Keratinocyte (primary cell): ENCODE data around the gene OR10A4. TPM values are rescaled to one million over a fixed set of nuclear protein-coding genes. Genes with fewer than 3 reads are reported as not detected.

Experiments used
- DNase-seq: peaks from one replicate; pipeline ENCODE4 v3.0.0-alpha.2; 2011; ENCODE audit warnings: low read depth, missing footprints, low spot score
- FAIRE-seq: peaks from 2 replicates; lab custom pipeline; 2011; peaks lifted over from hg19 to GRCh38; lab: Jason Lieb, UNC
- H2AFZ ChIP-seq: 2 replicates; pipeline ENCODE4 v1.6.0; 2012; ENCODE audit warnings: low read length, control low read depth, inconsistent platforms; ENCODE audit not compliant: control insufficient read depth
- H3K27ac ChIP-seq: 2 replicates; pipeline ENCODE4 v1.5.1; 2011; ENCODE audit warnings: low read length; ENCODE audit not compliant: control insufficient read depth, insufficient read depth
- H3K27me3 ChIP-seq: 3 replicates; pipeline ENCODE4 v1.6.0; 2011; ENCODE audit warnings: low read length; ENCODE audit not compliant: control insufficient read depth, insufficient read depth; ENCODE audit errors: extremely low read depth
- H3K36me3 ChIP-seq, 2 experiments: 2 replicates in 1 of 2; 3 replicates in 1 of 2; pipeline ENCODE4 v1.5.1; 2011; ENCODE audit warnings: low read length in 2 of 2, mild to moderate bottlenecking in 1 of 2; ENCODE audit not compliant: control insufficient read depth in 2 of 2, insufficient read depth in 2 of 2; ENCODE audit errors: extremely low read depth in 1 of 2
- H3K4me1 ChIP-seq: 3 replicates; pipeline ENCODE4 v1.5.1; 2011; ENCODE audit warnings: low read length; ENCODE audit not compliant: control insufficient read depth, insufficient read depth; ENCODE audit errors: extremely low read depth
- H3K4me2 ChIP-seq: 3 replicates; pipeline ENCODE4 v1.6.0; 2011; ENCODE audit warnings: low read depth, low read length; ENCODE audit not compliant: control insufficient read depth, insufficient read depth; ENCODE audit errors: extremely low read depth
- H3K4me3 ChIP-seq, 3 experiments: fragments of 200-600 bp in 1 of 3; sonication (generic) in 1 of 3; 2 replicates in 2 of 3; 3 replicates in 1 of 3; pipeline ENCODE4 v1.5.1; 2011 to 2016; ENCODE audit warnings: low read length in 3 of 3, mild to moderate bottlenecking in 3 of 3, control low read depth in 2 of 3, inconsistent platforms in 1 of 3, low read depth in 1 of 3, mixed read lengths in 1 of 3, mixed run types in 1 of 3, moderate library complexity in 1 of 3; ENCODE audit not compliant: control insufficient read depth in 2 of 3, insufficient read depth in 2 of 3; ENCODE audit errors: extremely low read depth in 1 of 3
- H3K79me2 ChIP-seq: 2 replicates; pipeline ENCODE4 v1.6.0; 2012; ENCODE audit warnings: low read length; ENCODE audit not compliant: control insufficient read depth, insufficient read depth
- H3K9ac ChIP-seq: 3 replicates; pipeline ENCODE4 v1.6.0; 2011; ENCODE audit warnings: low read length; ENCODE audit not compliant: control insufficient read depth, insufficient read depth; ENCODE audit errors: extremely low read depth
- H3K9me1 ChIP-seq: 3 replicates; pipeline ENCODE4 v1.6.0; 2011; ENCODE audit warnings: low read length; ENCODE audit not compliant: control insufficient read depth, insufficient read depth; ENCODE audit errors: extremely low read depth
- H3K9me3 ChIP-seq: 2 replicates; pipeline ENCODE4 v1.5.1; 2012; ENCODE audit warnings: low read depth, low read length; ENCODE audit not compliant: control insufficient read depth
- H4K20me1 ChIP-seq: 3 replicates; pipeline ENCODE4 v1.6.0; 2011; ENCODE audit warnings: low read length; ENCODE audit not compliant: control insufficient read depth, insufficient read depth; ENCODE audit errors: extremely low read depth
- EZH2 ChIP-seq: IDR thresholded peaks from one replicate; pipeline ENCODE4 v1.6.1; 2012; ENCODE audit warnings: inconsistent platforms, mild to moderate bottlenecking, low read length, moderate library complexity
- dilution Hi-C: fragments of 300-500 bp; cut with MboI; formaldehyde crosslinking; loops from one replicate; pipeline ENCODE4 v1.7.0; 2020; ENCODE audit warnings: low sequenced_read_pairs; ENCODE audit not compliant: extremely low pct_ligation_motif_present
- polyA plus RNA-seq, 5 experiments: library from polyadenylated mRNA; depleted of rRNA in 3 of 5; stranded (reverse) in 3 of 5; stranded (forward) in 1 of 5; unstranded in 1 of 5; fragments of >200 nt; gene quantifications; 1 replicate in 1 of 5; 2 replicates in 3 of 5; 3 replicates in 1 of 5; pipeline versions ENCODE4 v1.2.1 to v1.2.3, GENCODE V29; 2011 to 2012; ENCODE audit warnings: missing spikeins in 2 of 5, low read depth in 1 of 5, low replicate concordance in 1 of 5
- TF ChIP-seq, protein P1 (sequence below), 3 experiments: IDR thresholded peaks in 1 of 3; conservative IDR thresholded peaks in 1 of 3; optimal IDR thresholded peaks in 1 of 3; 2 replicates in 2 of 3; 3 replicates in 1 of 3; pipeline versions ENCODE3 to v1.5.1; 2011; ENCODE audit warnings: low read length in 3 of 3, mild to moderate bottlenecking in 3 of 3, moderate library complexity in 2 of 3, control low read depth in 1 of 3, inconsistent platforms in 1 of 3; ENCODE audit not compliant: insufficient read depth in 2 of 3; ENCODE audit errors: extremely low read depth in 1 of 3

The OR10A4 gene
- polyA plus RNA-seq, 1 donor (not counting 4 experiments of a cell fraction or from before 2014, with no cell fraction given), result not detected

DNA sequence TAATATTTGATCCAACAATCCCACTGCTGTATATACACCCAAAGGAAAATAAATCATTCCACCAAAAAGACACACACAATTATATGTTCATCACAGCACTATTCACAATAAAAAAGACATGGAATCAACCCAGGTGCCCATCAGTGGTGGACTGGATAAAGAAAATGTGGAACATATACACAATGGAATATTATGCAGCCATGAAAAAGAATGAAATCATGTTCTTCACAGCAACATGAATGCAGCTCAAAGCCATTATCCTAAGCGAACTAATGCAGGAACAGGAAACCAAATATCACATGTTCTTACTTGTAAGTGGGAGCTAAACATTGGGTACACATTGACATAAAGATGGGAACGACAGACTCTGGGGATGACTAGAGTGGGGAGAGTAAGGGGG is 43.3 kb downstream of the OR10A4 start:
- Histone ChIP-seq H3K9me3 (no peaks in the 10 kb centered on the region), H3K4me3 (no peak overlapping the region), H3K4me2 (no peak overlapping the region), H3K9ac (no peak overlapping the region), H3K27me3 (no peaks in the 10 kb centered on the region), H3K4me1 (no peaks in the 10 kb centered on the region), H2AFZ (no peak overlapping the region), H3K79me2 (no peaks in the 10 kb centered on the region), H3K36me3 (no peaks in the 10 kb centered on the region), H4K20me1 (no peaks in the 10 kb centered on the region), H3K27ac (no peak overlapping the region), H3K9me1 (no peaks in the 10 kb centered on the region)
- TF ChIP-seq EZH2, result no peak
- TF ChIP-seq, protein P1, sequence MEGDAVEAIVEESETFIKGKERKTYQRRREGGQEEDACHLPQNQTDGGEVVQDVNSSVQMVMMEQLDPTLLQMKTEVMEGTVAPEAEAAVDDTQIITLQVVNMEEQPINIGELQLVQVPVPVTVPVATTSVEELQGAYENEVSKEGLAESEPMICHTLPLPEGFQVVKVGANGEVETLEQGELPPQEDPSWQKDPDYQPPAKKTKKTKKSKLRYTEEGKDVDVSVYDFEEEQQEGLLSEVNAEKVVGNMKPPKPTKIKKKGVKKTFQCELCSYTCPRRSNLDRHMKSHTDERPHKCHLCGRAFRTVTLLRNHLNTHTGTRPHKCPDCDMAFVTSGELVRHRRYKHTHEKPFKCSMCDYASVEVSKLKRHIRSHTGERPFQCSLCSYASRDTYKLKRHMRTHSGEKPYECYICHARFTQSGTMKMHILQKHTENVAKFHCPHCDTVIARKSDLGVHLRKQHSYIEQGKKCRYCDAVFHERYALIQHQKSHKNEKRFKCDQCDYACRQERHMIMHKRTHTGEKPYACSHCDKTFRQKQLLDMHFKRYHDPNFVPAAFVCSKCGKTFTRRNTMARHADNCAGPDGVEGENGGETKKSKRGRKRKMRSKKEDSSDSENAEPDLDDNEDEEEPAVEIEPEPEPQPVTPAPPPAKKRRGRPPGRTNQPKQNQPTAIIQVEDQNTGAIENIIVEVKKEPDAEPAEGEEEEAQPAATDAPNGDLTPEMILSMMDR (optimal IDR thresholded peaks at IDR 0.05 in 1 of 3, IDR thresholded peaks at IDR 0.05 in 1 of 3, conservative IDR thresholded peaks at IDR 0.05 in 1 of 3; ENCODE audit: extremely low read depth in 1 of 3, insufficient read depth in 2 of 3, low read length in 3 of 3), result no peak
- dilution Hi-C loops, result no loop called here
- DNase-seq, result no peak
- FAIRE-seq, result no peak

DNA sequence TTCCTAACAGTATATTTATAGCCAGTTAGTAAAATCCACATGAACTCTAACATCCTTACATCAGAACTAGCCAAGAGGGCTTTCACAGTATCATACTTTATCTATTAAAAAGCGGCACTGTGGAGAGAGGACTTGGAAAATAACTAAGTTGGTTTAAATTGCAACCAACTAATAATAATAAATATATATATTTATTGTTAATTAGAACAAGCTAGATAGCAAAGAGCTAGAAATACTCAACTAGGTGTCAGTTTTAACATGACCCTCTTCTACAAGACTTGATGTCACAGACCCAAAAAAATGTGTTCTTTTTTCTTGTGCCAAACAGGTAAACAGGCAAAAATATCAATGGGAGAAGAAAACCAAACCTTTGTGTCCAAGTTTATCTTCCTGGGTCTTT is 44.3 kb downstream of the OR10A4 start, which contains the start of gene OR2D3:
Gene OR2D3 (plus strand): TSS at position 301 of the 400 bp plus-strand sequence. CDS start 0 bp downstream, at position 301.
- H3K4me1 ChIP-seq, result peaks cover under 1% of the 10 kb centered on the region
- no peaks in the 10 kb centered on the region for H4K20me1 ChIP-seq
- H3K4me2 ChIP-seq, result no peak within 1 kb of the TSS
- H3K9ac ChIP-seq, result no peak within 1 kb of the TSS
- no peaks in the 10 kb centered on the region for H3K27me3 ChIP-seq
- no peaks in the 10 kb centered on the region for H3K9me3 ChIP-seq
- H3K36me3 ChIP-seq, result no peaks in the 10 kb centered on the region
- no peak within 1 kb of the TSS for H3K4me3 ChIP-seq
- no peak for TF ChIP-seq EZH2
- TF ChIP-seq, protein P1 (optimal IDR thresholded peaks at IDR 0.05 in 1 of 3, IDR thresholded peaks at IDR 0.05 in 1 of 3, conservative IDR thresholded peaks at IDR 0.05 in 1 of 3; ENCODE audit: extremely low read depth in 1 of 3, insufficient read depth in 2 of 3, low read length in 3 of 3), result no peak
- no peak within 1 kb of the TSS for H2AFZ ChIP-seq
- H3K79me2 ChIP-seq, result no peaks in the 10 kb centered on the region
- H3K9me1 ChIP-seq, result no peaks in the 10 kb centered on the region
- dilution Hi-C loops, result no loop called here
- H3K27ac ChIP-seq, result no peak within 1 kb of the TSS
- FAIRE-seq (no peak), DNase-seq (no peak)
